ENCODE results near the gene TBL1XR1. TPM values are rescaled to one million over a fixed set of nuclear protein-coding genes. Genes with fewer than 3 reads are reported as not detected.

Gene TBL1XR1
- total and polyA plus RNA-seq, 2 of the 8 experiments (the other 6 are each of a cell fraction or from before 2014, with no cell fraction given): 28.1 to 147 TPM

- TF ChIP-seq CHD7 (IDR thresholded peaks at IDR 0.05; ENCODE audit: insufficient replicate concordance, low read length) (no peak), KDM1A (IDR thresholded peaks at IDR 0.05; ENCODE audit: borderline replicate concordance, low read length) (no peak), CHD2 (IDR thresholded peaks at IDR 0.05; ENCODE audit: low read length) (no peak), SAP30 (IDR thresholded peaks at IDR 0.05; ENCODE audit: insufficient read depth, insufficient replicate concordance, low read length) (no peak), JUN (IDR thresholded peaks at IDR 0.05; ENCODE audit: low read depth, low read length) (no peak), RFX5 (IDR thresholded peaks at IDR 0.05; ENCODE audit: borderline replicate concordance, low read depth, low read length) (no peak), NANOG (IDR thresholded peaks at IDR 0.05; ENCODE audit: insufficient read depth, low read depth, low read length, poor library complexity, severe bottlenecking) (no peak), SP2 (IDR thresholded peaks at IDR 0.05; ENCODE audit: low read length) (no peak), TBP (IDR thresholded peaks at IDR 0.05; ENCODE audit: low read depth, low read length) (no peak), ASH2L (IDR thresholded peaks at IDR 0.05; ENCODE audit: low read length) (no peak), TAF7 (optimal IDR thresholded peaks at IDR 0.05; ENCODE audit: borderline replicate concordance, low read depth, low read length) (no peak)
Measured at GRCh38 chr3:177154733-177155132, 42.5 kb downstream of the TBL1XR1 start (continued).

All from H1 (cell line).